H9 (cell line): ENCODE data around the gene SLC52A1. TPM values are rescaled to one million over a fixed set of nuclear protein-coding genes. Genes with fewer than 3 reads are reported as not detected.
A peak's percentile ranks its signal among the peaks of the same experiment; 100 is the strongest.
"Not testable (repeated sequence)": the region's sequence is repeated elsewhere in the genome, so short reads cannot be mapped to it uniquely, and the experiment has no call there.

Source experiments
- DNase-seq: peaks from one replicate; pipeline ENCODE4 v3.0.0-alpha.2; 2017
- H2AFZ ChIP-seq: one replicate; pipeline ENCODE4 v1.6.1; 2013; ENCODE audit warnings: mild to moderate bottlenecking, low read length, control low read depth, moderate library complexity
- H2AK5ac ChIP-seq: 2 replicates; pipeline ENCODE4 v1.6.1; 2013; ENCODE audit warnings: low read length, control low read depth, mixed read lengths; ENCODE audit not compliant: insufficient read length
- H2BK120ac ChIP-seq: one replicate; pipeline ENCODE4 v1.6.1; 2013; ENCODE audit warnings: low read depth, mild to moderate bottlenecking, low read length, control low read depth, inconsistent platforms; ENCODE audit not compliant: poor library complexity, severe bottlenecking
- H2BK12ac ChIP-seq: 2 replicates; pipeline ENCODE4 v1.6.1; 2013; ENCODE audit warnings: low read length, control low read depth, mixed read lengths, low read depth; ENCODE audit not compliant: insufficient read length
- H2BK15ac ChIP-seq: 2 replicates; pipeline ENCODE4 v1.6.1; 2013; ENCODE audit warnings: low read depth, low read length, control low read depth
- H2BK20ac ChIP-seq: one replicate; pipeline ENCODE4 v1.6.1; 2013; ENCODE audit warnings: low read depth, mild to moderate bottlenecking, low read length, control low read depth, inconsistent platforms; ENCODE audit not compliant: poor library complexity, severe bottlenecking
- H2BK5ac ChIP-seq: 2 replicates; pipeline ENCODE4 v1.6.1; 2013; ENCODE audit warnings: low read length, control low read depth, mixed read lengths; ENCODE audit not compliant: insufficient read length
- H3K14ac ChIP-seq: 2 replicates; pipeline ENCODE4 v1.6.1; 2013; ENCODE audit warnings: low read length, control low read depth; ENCODE audit not compliant: insufficient read depth
- H3K18ac ChIP-seq: 2 replicates; pipeline ENCODE4 v1.6.1; 2013; ENCODE audit warnings: low read depth, mild to moderate bottlenecking, mixed read lengths, low read length, control low read depth; ENCODE audit not compliant: insufficient read length
- H3K23ac ChIP-seq: 2 replicates; pipeline ENCODE4 v1.6.1; 2013; ENCODE audit warnings: low read length, control low read depth, mixed read lengths, low read depth; ENCODE audit not compliant: insufficient read length
- H3K23me2 ChIP-seq: 2 replicates; pipeline ENCODE4 v1.6.1; 2013; ENCODE audit warnings: low read depth, mild to moderate bottlenecking, mixed read lengths, low read length, control low read depth; ENCODE audit not compliant: insufficient read length, poor library complexity, severe bottlenecking
- H3K27ac ChIP-seq: 2 replicates; pipeline ENCODE4 v1.5.1; 2013; ENCODE audit warnings: low read length, control low read depth, mixed read lengths, low read depth; ENCODE audit not compliant: insufficient read length
- H3K27me3 ChIP-seq: 2 replicates; pipeline ENCODE4 v1.6.1; 2013; ENCODE audit warnings: low read length, control low read depth, inconsistent platforms; ENCODE audit not compliant: insufficient read depth
- H3K4ac ChIP-seq: 2 replicates; pipeline ENCODE4 v1.6.1; 2013; ENCODE audit warnings: low read depth, mild to moderate bottlenecking, control low read depth, inconsistent platforms, low read length, moderate library complexity
- H3K4me1 ChIP-seq: 2 replicates; pipeline ENCODE4 v1.6.1; 2013; ENCODE audit warnings: low read length, control low read depth, inconsistent platforms; ENCODE audit not compliant: insufficient read depth
- H3K4me2 ChIP-seq: 2 replicates; pipeline ENCODE4 v1.6.1; 2013; ENCODE audit warnings: low read length, control low read depth, mixed read lengths; ENCODE audit not compliant: insufficient read length, insufficient read depth
- H3K56ac ChIP-seq: 2 replicates; pipeline ENCODE4 v1.6.1; 2013; ENCODE audit warnings: low read depth, mild to moderate bottlenecking, mixed read lengths, low read length, control low read depth; ENCODE audit not compliant: insufficient read length
- H3K79me1 ChIP-seq: 2 replicates; pipeline ENCODE4 v1.6.1; 2013; ENCODE audit warnings: low read depth, mild to moderate bottlenecking, moderate library complexity, low read length, control low read depth, inconsistent platforms; ENCODE audit not compliant: insufficient read depth, poor library complexity, severe bottlenecking
- H3K79me2 ChIP-seq: 2 replicates; pipeline ENCODE4 v1.6.1; 2013; ENCODE audit warnings: low read length, control low read depth, inconsistent platforms; ENCODE audit not compliant: insufficient read depth
- H3K9ac ChIP-seq: 2 replicates; pipeline ENCODE4 v1.6.1; 2013; ENCODE audit warnings: low read length, control low read depth, mixed read lengths; ENCODE audit not compliant: insufficient read length; ENCODE audit errors: extremely low read depth
- H3K9me3 ChIP-seq: one replicate; pipeline ENCODE4 v1.6.1; 2013; ENCODE audit warnings: low read depth, low read length, inconsistent platforms; ENCODE audit not compliant: control insufficient read depth
- H3T11ph ChIP-seq: one replicate; pipeline ENCODE4 v1.6.1; 2013; ENCODE audit warnings: mild to moderate bottlenecking, low read length, control low read depth, inconsistent platforms
- H4K20me1 ChIP-seq: one replicate; pipeline ENCODE4 v1.6.1; 2013; ENCODE audit not compliant: control insufficient read depth, insufficient read length, insufficient read depth
- H4K5ac ChIP-seq: 2 replicates; pipeline ENCODE4 v1.6.1; 2013; ENCODE audit warnings: low read depth, mild to moderate bottlenecking, mixed read lengths, low read length, control low read depth; ENCODE audit not compliant: insufficient read length
- H4K8ac ChIP-seq: replicated peaks from 2 replicates; pipeline ENCODE4 v1.6.1; 2013; ENCODE audit warnings: low read length, control low read depth, mixed read lengths, low read depth; ENCODE audit not compliant: insufficient read length
- H4K91ac ChIP-seq: 2 replicates; pipeline ENCODE4 v1.6.1; 2013; ENCODE audit warnings: low read depth, mild to moderate bottlenecking, moderate library complexity, mixed read lengths, low read length, control low read depth; ENCODE audit not compliant: insufficient read length
- H3K27ac Mint-ChIP-seq, 3 experiments: 2 replicates in 2 of 3; 3 replicates in 1 of 3; pipeline ENCODE4 v1.8.0; 2020 to 2021; ENCODE audit warnings: mixed read lengths in 3 of 3, mild to moderate bottlenecking in 1 of 3, moderate library complexity in 1 of 3
- H3K27me3 Mint-ChIP-seq: 2 replicates; pipeline ENCODE4 v1.8.0; 2021; ENCODE audit warnings: low read depth, mild to moderate bottlenecking, moderate library complexity, mixed read lengths
- H3K36me3 Mint-ChIP-seq, 3 experiments: 2 replicates in 2 of 3; 3 replicates in 1 of 3; pipeline ENCODE4 v1.8.0; 2020 to 2021; ENCODE audit warnings: low read depth in 3 of 3, mixed read lengths in 3 of 3; ENCODE audit not compliant: insufficient read depth in 1 of 3
- H3K4me1 Mint-ChIP-seq, 2 experiments: 2 replicates each; pipeline ENCODE4 v1.8.0; 2020; ENCODE audit warnings: mixed read lengths in 2 of 2
- H3K4me3 Mint-ChIP-seq, 2 experiments: 2 replicates in 1 of 2; 3 replicates in 1 of 2; pipeline ENCODE4 v1.8.0; 2020 to 2021; ENCODE audit warnings: mild to moderate bottlenecking in 2 of 2, mixed read lengths in 2 of 2, moderate library complexity in 1 of 2
- H3K9me3 Mint-ChIP-seq, 2 experiments: 2 replicates in 1 of 2; 3 replicates in 1 of 2; pipeline ENCODE4 v1.8.0; 2020; ENCODE audit warnings: mild to moderate bottlenecking in 2 of 2, mixed read lengths in 2 of 2, moderate library complexity in 1 of 2
- WGBS: extraction: QIAGEN DNeasy Blood & Tissue Kit; methylation state at CpG from one replicate; pipeline ENCODE4 v1.1.7; 2013; ENCODE audit warnings: missing lambda C conversion rate, low lambda C conversion rate, mixed read lengths; ENCODE audit not compliant: insufficient read length; ENCODE audit errors: extremely low coverage; 5-methylcytosine and 5-hydroxymethylcytosine counted together
- total RNA-seq: library from RNA; stranded (reverse); gene quantifications from 2 replicates; pipeline ENCODE4 v1.2.1, GENCODE V29; 2021

Gene SLC52A1
- total RNA-seq, 1 experiment from 2014 or later = 0.17 TPM

DNA sequence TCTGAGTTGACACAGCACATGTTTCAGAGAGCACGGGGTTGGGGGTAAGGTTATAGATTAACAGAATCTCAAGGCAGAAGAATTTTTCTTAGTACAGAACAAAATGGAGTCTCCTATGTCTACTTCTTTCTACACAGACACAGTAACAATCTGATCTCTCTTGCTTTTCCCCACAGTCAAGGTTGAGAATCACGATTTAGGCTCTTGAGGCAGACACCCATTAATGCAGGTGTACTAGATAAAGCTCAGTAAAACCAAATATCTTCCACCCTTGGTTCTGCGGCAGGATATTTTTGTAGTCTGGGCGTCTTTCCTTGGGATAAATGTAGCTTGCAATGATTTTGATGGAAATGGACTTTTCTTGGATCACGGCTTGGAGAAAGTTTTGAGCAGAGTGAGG, 40.2 kb upstream of the SLC52A1 start:
- H2AK5ac ChIP-seq, H3T11ph ChIP-seq, H3K9me3 Mint-ChIP-seq, DNase-seq, H3K23ac ChIP-seq, H3K4me2 ChIP-seq, H4K5ac ChIP-seq, H4K91ac ChIP-seq, H3K79me1 ChIP-seq, H3K4me3 Mint-ChIP-seq, H3K23me2 ChIP-seq, H3K9me3 ChIP-seq, H2BK12ac ChIP-seq, H3K56ac ChIP-seq, H3K18ac ChIP-seq, H2BK15ac ChIP-seq, H3K79me2 ChIP-seq, H2AFZ ChIP-seq, H2BK5ac ChIP-seq, H2BK20ac ChIP-seq, H3K14ac ChIP-seq, H4K20me1 ChIP-seq, H3K4ac ChIP-seq, H4K8ac ChIP-seq, H3K27ac ChIP-seq, H3K9ac ChIP-seq, H3K36me3 Mint-ChIP-seq, H3K27me3 ChIP-seq, H3K4me1 ChIP-seq: not testable (repeated sequence)
- WGBS = no CpG with 5 or more reads among the region's 5 CpGs
- H3K4me1 Mint-ChIP-seq = peaks cover 17 to 18% of the 10 kb centered on the region in 2 experiments
- H2BK120ac ChIP-seq = peak overlapping the region; percentile 81
- H3K27me3 Mint-ChIP-seq = peaks cover 16% of the 10 kb centered on the region
- peak overlapping the region in 2 of 3 experiments; percentile 54 to 85; a peak in 3 of 7 replicates for H3K27ac Mint-ChIP-seq
